B cell (primary cell): Measurements from ENCODE around the gene TRPV5.

Experiments
- CTCF ChIP-seq: fragments of 200-600 bp; IDR thresholded peaks from one replicate; pipeline ENCODE4 v1.8.0; 2022; ENCODE audit warnings: antibody characterized with exemption, mild to moderate bottlenecking
- EZH2 ChIP-seq: IDR thresholded peaks from 2 replicates; pipeline ENCODE4 v1.6.1; 2012; ENCODE audit warnings: borderline replicate concordance, low read depth, mild to moderate bottlenecking, moderate library complexity, low read length; ENCODE audit not compliant: insufficient read depth, poor library complexity, severe bottlenecking

GRCh38 chr7:142974626-142975025 lies 41.1 kb upstream of the TRPV5 start:
- no peak for TF ChIP-seq CTCF
- TF ChIP-seq EZH2 = no peak
